Vagina (tissue), 2 donors: Measurements from ENCODE around the gene S100A10.

ENCODE experiments used
- CTCF ChIP-seq, 3 experiments: fragments of 450-650 bp in 2 of 3; fragments of 200-600 bp in 1 of 3; sonication (generic) in 1 of 3; IDR thresholded peaks; one replicate each; pipeline ENCODE4 v1.5.1; 2017 to 2019; ENCODE audit warnings: antibody characterized with exemption in 3 of 3, mild to moderate bottlenecking in 2 of 3, moderate library complexity in 2 of 3
- POLR2A ChIP-seq, 2 donors: fragments of 450-650 bp; IDR thresholded peaks; one replicate each; pipeline ENCODE4 v1.6.1; 2017; ENCODE audit warnings: antibody characterized with exemption in 2 of 2, mild to moderate bottlenecking in 2 of 2, moderate library complexity in 2 of 2

- TF ChIP-seq CTCF (IDR thresholded peaks at IDR 0.05) (no peak), POLR2A (IDR thresholded peaks at IDR 0.05) (no peak)
These were observed 8.4 kb downstream of the S100A10 start for GRCh38 chr1:151985270-151985669.
